Measurements from ENCODE around the gene FN1.

DNA sequence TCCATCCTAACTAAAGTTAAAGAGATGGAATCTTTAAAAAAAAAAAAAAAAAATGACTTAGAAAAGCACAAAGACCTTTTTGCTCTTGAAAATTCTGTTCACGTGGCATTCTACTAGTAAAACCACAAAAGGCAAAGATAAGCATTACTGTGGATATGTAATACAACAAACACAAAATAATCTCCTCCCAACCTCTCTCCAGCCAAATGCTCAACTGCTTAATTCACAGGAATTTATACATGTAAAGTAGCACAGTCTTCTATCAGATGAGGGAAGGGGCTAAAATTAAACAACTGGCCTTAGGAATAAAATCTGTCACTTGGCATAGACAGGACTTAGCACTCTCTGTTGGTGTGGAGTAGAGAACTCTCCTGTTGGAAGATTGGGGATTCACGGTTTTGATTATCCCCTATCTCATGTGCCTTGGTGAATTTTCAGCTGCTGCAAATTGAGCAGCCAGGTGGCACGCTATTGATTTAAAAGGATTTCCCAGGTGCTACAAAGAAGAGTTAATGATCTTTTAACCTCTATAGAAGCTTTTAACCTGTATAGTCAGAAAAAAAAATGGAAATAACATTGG is 66.6 kb downstream of the FN1 start:
- no peak for TF ChIP-seq POLR2A (IDR thresholded peaks at IDR 0.05)
- TF ChIP-seq, protein P1, sequence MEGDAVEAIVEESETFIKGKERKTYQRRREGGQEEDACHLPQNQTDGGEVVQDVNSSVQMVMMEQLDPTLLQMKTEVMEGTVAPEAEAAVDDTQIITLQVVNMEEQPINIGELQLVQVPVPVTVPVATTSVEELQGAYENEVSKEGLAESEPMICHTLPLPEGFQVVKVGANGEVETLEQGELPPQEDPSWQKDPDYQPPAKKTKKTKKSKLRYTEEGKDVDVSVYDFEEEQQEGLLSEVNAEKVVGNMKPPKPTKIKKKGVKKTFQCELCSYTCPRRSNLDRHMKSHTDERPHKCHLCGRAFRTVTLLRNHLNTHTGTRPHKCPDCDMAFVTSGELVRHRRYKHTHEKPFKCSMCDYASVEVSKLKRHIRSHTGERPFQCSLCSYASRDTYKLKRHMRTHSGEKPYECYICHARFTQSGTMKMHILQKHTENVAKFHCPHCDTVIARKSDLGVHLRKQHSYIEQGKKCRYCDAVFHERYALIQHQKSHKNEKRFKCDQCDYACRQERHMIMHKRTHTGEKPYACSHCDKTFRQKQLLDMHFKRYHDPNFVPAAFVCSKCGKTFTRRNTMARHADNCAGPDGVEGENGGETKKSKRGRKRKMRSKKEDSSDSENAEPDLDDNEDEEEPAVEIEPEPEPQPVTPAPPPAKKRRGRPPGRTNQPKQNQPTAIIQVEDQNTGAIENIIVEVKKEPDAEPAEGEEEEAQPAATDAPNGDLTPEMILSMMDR (IDR thresholded peaks at IDR 0.05) = no peak

All from prostate gland (tissue), 2 donors.